Measurements from ENCODE around the gene IL23R.

DNA sequence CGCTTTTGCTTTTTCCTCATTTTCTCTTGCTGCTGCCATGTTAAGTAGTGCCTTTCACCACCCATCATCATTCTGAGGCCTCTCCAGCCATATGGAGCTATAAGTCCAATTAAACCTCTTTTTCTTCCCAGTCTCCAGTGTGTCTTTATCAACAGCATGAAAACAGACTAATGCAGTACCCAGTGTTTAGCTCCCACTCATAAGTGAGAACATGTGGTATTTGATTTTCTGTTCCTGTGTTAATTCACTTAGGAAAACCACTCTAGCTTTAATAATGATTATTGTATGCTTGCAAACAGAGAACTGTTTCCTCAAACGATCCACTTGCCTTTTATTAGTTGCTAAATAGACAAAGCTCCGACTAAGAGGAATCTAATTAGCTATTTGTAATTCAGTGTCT is 43.3 kb downstream of the IL23R start:
- TF ChIP-seq, protein P1, sequence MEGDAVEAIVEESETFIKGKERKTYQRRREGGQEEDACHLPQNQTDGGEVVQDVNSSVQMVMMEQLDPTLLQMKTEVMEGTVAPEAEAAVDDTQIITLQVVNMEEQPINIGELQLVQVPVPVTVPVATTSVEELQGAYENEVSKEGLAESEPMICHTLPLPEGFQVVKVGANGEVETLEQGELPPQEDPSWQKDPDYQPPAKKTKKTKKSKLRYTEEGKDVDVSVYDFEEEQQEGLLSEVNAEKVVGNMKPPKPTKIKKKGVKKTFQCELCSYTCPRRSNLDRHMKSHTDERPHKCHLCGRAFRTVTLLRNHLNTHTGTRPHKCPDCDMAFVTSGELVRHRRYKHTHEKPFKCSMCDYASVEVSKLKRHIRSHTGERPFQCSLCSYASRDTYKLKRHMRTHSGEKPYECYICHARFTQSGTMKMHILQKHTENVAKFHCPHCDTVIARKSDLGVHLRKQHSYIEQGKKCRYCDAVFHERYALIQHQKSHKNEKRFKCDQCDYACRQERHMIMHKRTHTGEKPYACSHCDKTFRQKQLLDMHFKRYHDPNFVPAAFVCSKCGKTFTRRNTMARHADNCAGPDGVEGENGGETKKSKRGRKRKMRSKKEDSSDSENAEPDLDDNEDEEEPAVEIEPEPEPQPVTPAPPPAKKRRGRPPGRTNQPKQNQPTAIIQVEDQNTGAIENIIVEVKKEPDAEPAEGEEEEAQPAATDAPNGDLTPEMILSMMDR (IDR thresholded peaks at IDR 0.05) = no peak
- TF ChIP-seq POLR2A (IDR thresholded peaks at IDR 0.05) = no peak
